Measurements from ENCODE around the gene CTBS. TPM values are rescaled to one million over a fixed set of nuclear protein-coding genes. Genes with fewer than 3 reads are reported as not detected.
A peak's percentile ranks its signal among the peaks of the same experiment; 100 is the strongest.

Gene CTBS
- total RNA-seq = 6.7 TPM
- long read RNA-seq, full-length matches to known transcripts = 11 of 27 reads
- long read RNA-seq, partial matches to known transcripts = 10 of 27 reads
- long read RNA-seq, other reads (novel, unspliced or antisense) = 6 of 27 reads

GRCh38 chr1:84573967-84574842, at the start of gene CTBS:
CTBS (minus strand) TSS chr1:84574440; CDS start chr1:84574415, 25 bp downstream.
- intact Hi-C loops (cut with micrococcal nuclease) = no loop called here
- DNase-seq = peak; percentile 94
- ATAC-seq = peak; percentile 100

- DNase-seq (no peak), ATAC-seq (no peak)
Measured at GRCh38 chr1:84621553-84621952, 47.3 kb upstream of the CTBS start.

GRCh38 chr1:84620720-84621313, 46.6 kb upstream of the CTBS start:
- peak; percentile 86 for DNase-seq
- peak; percentile 96 for ATAC-seq

More at GRCh38 chr1:84621553-84621952, 47.3 kb upstream of the CTBS start:
- intact Hi-C loops (cut with micrococcal nuclease) = loop anchor here (10.0 kb wide), 1 partner anchor 133 kb away; no protein-coding TSS in a partner anchor

GRCh38 chr1:84619383-84620102, 45.3 kb upstream of the CTBS start:
- ATAC-seq (no peak), DNase-seq (no peak)
- intact Hi-C loops (cut with micrococcal nuclease) = loop anchor here (10.0 kb wide), 1 partner anchor 135 kb away; no protein-coding TSS in a partner anchor

More at GRCh38 chr1:84620720-84621313, 46.6 kb upstream of the CTBS start:
- intact Hi-C loops (cut with micrococcal nuclease) = loop anchor here (10.0 kb wide), 1 partner anchor 134 kb away; no protein-coding TSS in a partner anchor

- no peak for ATAC-seq
- no peak for DNase-seq
- intact Hi-C loops (cut with micrococcal nuclease) = no loop called here
Measured at GRCh38 chr1:84617349-84617748, 43.1 kb upstream of the CTBS start.

GRCh38 chr1:84615790-84616189, 41.5 kb upstream of the CTBS start:
- DNase-seq = no peak
- ATAC-seq = no peak
- intact Hi-C loops (cut with micrococcal nuclease) = no loop called here

- intact Hi-C loops (cut with micrococcal nuclease) = no loop called here
Measured at GRCh38 chr1:84613887-84614286, 39.6 kb upstream of the CTBS start.

GRCh38 chr1:84613026-84613425, 38.8 kb upstream of the CTBS start:
- DNase-seq (no peak), ATAC-seq (no peak)
- intact Hi-C loops (cut with micrococcal nuclease) = no loop called here

More at GRCh38 chr1:84613887-84614286, 39.6 kb upstream of the CTBS start:
- DNase-seq (no peak), ATAC-seq (no peak)

- ATAC-seq (no peak), DNase-seq (no peak)
- intact Hi-C loops (cut with micrococcal nuclease) = no loop called here
Measured at GRCh38 chr1:84611796-84612195, 37.6 kb upstream of the CTBS start.

GRCh38 chr1:84611091-84611490, 36.9 kb upstream of the CTBS start:
- intact Hi-C loops (cut with micrococcal nuclease) = no loop called here

GRCh38 chr1:84606977-84607376, 32.7 kb upstream of the CTBS start:
- intact Hi-C loops (cut with micrococcal nuclease) = loop anchor here (10.0 kb wide), 1 partner anchor 162 kb away; no protein-coding TSS in a partner anchor
- DNase-seq (no peak), ATAC-seq (no peak)

More at GRCh38 chr1:84611091-84611490, 36.9 kb upstream of the CTBS start:
- no peak for ATAC-seq
- DNase-seq = no peak

GRCh38 chr1:84605157-84605556, 30.9 kb upstream of the CTBS start:
- ATAC-seq (no peak), DNase-seq (no peak)
- intact Hi-C loops (cut with micrococcal nuclease) = loop anchor here (10.0 kb wide), 1 partner anchor 160 kb away; no protein-coding TSS in a partner anchor

GRCh38 chr1:84603941-84604830, 29.9 kb upstream of the CTBS start:
- ATAC-seq (peak; percentile 90), DNase-seq (peak; percentile 38)
- intact Hi-C loops (cut with micrococcal nuclease) = loop anchor here (10.0 kb wide), 1 partner anchor 159 kb away; no protein-coding TSS in a partner anchor

GRCh38 chr1:84603223-84603622, 29.0 kb upstream of the CTBS start:
- DNase-seq = no peak
- ATAC-seq = peak; percentile 64
- intact Hi-C loops (cut with micrococcal nuclease) = loop anchor here (10.0 kb wide), 1 partner anchor 158 kb away; no protein-coding TSS in a partner anchor

GRCh38 chr1:84600796-84601195, 26.6 kb upstream of the CTBS start:
- intact Hi-C loops (cut with micrococcal nuclease) = loop anchor here (10.0 kb wide), 1 partner anchor 156 kb away; no protein-coding TSS in a partner anchor
- DNase-seq = no peak
- no peak for ATAC-seq

GRCh38 chr1:84598846-84599741, 24.9 kb upstream of the CTBS start:
- no peak for DNase-seq
- peak; percentile 30 for ATAC-seq
- intact Hi-C loops (cut with micrococcal nuclease) = no loop called here

- DNase-seq (no peak), ATAC-seq (no peak)
- intact Hi-C loops (cut with micrococcal nuclease) = no loop called here
Measured at GRCh38 chr1:84598418-84598817, 24.2 kb upstream of the CTBS start.

Measured in left ventricle myocardium superior (tissue), 1 donor.